Measurements from ENCODE around the gene HS6ST2.
A peak's percentile ranks its signal among the peaks of the same experiment; 100 is the strongest.
"Not testable (repeated sequence)": the region's sequence is repeated elsewhere in the genome, so short reads cannot be mapped to it uniquely, and the experiment has no call there.

HS6ST2 gene

GRCh38 chrX:132900633-132901293 lies 57.7 kb downstream of the HS6ST2 start:
- DNase-seq (ENCODE audit: low read depth), result peak; percentile 13
- no peak overlapping the region for H3K4me3 ChIP-seq (replicated peaks; ENCODE audit: low read depth, low read length)
- no peak for TF ChIP-seq CTCF (IDR thresholded peaks at IDR 0.05; ENCODE audit: low read length, missing control alignments)

- DNase-seq (ENCODE audit: low read depth), result no peak
- no peak overlapping the region for H3K4me3 ChIP-seq (replicated peaks; ENCODE audit: low read depth, low read length)
- TF ChIP-seq CTCF (IDR thresholded peaks at IDR 0.05; ENCODE audit: low read length, missing control alignments), result no peak
These were observed 70.9 kb downstream of the HS6ST2 start for GRCh38 chrX:132887569-132887968.

- DNase-seq (ENCODE audit: low read depth), result no peak
- H3K4me3 ChIP-seq (replicated peaks; ENCODE audit: low read depth, low read length), result no peak overlapping the region
- no peak for TF ChIP-seq CTCF (IDR thresholded peaks at IDR 0.05; ENCODE audit: low read length, missing control alignments)
These were observed 75.0 kb downstream of the HS6ST2 start for GRCh38 chrX:132883358-132883915.

GRCh38 chrX:132880753-132881152 lies 77.7 kb downstream of the HS6ST2 start:
- not testable (repeated sequence) for H3K4me3 ChIP-seq (replicated peaks; ENCODE audit: low read depth, low read length); DNase-seq (ENCODE audit: low read depth)

GRCh38 chrX:132877954-132878536 lies 80.4 kb downstream of the HS6ST2 start:
- H3K4me3 ChIP-seq (replicated peaks; ENCODE audit: low read depth, low read length), result no peak overlapping the region
- no peak for TF ChIP-seq CTCF (IDR thresholded peaks at IDR 0.05; ENCODE audit: low read length, missing control alignments)
- no peak for DNase-seq (ENCODE audit: low read depth)

- TF ChIP-seq CTCF (IDR thresholded peaks at IDR 0.05; ENCODE audit: low read length, missing control alignments), result no peak
- no peak overlapping the region for H3K4me3 ChIP-seq (replicated peaks; ENCODE audit: low read depth, low read length)
- no peak for DNase-seq (ENCODE audit: low read depth)
These were observed 81.7 kb downstream of the HS6ST2 start for GRCh38 chrX:132876523-132877338.
